NCI-H1930 (cell line): ENCODE data around the gene TNFAIP8.

Experiments
- DNase-seq, 2 experiments: peaks; one replicate each; lab custom pipeline; 2025; lab: John Stamatoyannopoulos, UW

The TNFAIP8 gene

GRCh38 chr5:119355685-119356611 lies at the start of gene TNFAIP8:
TSS of gene TNFAIP8 (plus strand) at chr5:119356019. CDS start at chr5:119356091, 72 bp downstream.
- no peak for DNase-seq

GRCh38 chr5:119307170-119307569 lies 48.6 kb upstream of the TNFAIP8 start:
- DNase-seq = no peak

- DNase-seq = no peak
These were observed 46.5 kb upstream of the TNFAIP8 start for GRCh38 chr5:119309326-119309725.

DNA sequence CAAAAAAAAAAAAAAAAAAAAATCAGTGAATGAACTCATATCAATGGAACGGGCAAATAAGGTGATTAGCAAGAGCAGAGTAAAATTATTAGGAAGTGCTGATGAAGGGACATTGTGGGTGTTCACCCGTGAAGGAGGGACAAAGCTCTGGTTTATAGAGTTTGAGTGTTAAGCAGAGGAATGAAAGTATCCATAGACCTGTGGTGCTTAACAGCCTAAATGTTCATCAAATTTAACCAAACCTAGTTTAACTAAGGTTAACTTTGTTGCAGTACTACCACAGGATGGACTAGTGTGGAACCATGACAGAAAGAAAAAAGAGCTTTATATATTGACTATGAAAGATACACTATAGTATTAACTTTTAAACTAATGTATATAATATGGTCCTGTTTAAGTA lies 44.1 kb upstream of the TNFAIP8 start:
- no peak for DNase-seq

DNA sequence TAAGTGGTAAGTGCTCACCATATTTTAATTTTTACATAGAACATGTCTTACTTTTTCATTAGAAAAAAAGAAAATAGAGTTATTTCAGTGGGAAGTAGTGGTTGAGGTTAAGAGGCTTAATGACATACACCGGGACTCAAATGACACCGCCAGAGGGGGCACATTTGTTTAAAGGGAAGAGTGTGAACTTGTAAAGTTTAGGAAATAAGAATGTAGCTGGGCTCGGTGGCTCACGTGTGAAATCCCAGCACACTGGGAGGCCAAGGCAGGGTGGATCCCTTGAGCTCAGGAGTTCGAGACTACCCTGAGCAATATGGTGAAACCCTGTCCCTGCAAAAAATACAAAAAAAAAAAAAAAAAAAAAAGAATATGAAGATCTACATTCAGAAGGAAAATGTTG lies 43.4 kb upstream of the TNFAIP8 start:
- no peak for DNase-seq

- no peak for DNase-seq
These were observed 42.6 kb upstream of the TNFAIP8 start for GRCh38 chr5:119313197-119313596.

DNA sequence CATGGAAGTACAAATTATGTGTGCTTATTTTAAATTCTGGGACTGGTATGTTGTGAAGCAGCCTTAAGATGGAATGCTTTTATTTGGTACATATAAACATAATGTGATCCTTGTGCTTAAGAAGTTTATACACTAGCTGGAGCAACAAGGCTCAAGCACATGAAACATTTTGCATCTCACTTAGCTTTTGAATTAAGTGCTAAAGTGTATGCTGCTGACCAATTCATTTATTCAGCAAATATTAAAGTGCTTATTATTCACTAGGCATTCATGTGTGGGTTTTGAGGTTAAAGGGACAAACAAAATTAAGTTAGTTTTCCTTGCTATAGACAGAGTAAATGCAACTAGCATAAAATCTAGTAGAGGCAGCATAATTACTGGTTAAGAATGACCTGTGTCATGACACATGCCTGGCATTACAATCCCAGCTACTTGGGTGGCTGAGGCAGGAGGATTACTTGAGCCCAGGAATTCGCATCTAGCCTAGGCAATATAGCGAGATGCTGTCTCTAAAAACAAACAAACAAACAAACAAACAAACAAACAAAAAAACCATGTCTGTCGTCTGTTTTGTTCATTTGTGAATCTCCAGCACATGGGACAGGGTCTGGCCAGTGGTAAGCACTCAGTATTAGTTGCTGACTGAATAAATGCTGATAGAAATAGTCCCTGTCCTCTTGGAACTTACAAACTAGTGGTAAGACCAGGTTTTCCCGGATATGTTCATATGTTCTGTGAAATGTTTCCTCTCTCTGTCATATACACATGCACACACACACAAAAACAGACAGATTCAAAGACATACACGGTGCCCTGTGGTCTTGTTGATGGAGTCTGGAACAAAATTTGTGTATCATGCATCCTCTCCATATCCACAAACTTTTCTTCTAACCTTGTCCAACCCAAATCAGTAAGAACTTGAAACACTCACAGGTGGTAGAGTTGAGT lies 41.9 kb upstream of the TNFAIP8 start:
- DNase-seq = no peak

- DNase-seq = no peak
These were observed 40.3 kb upstream of the TNFAIP8 start for GRCh38 chr5:119315516-119315949.

DNA sequence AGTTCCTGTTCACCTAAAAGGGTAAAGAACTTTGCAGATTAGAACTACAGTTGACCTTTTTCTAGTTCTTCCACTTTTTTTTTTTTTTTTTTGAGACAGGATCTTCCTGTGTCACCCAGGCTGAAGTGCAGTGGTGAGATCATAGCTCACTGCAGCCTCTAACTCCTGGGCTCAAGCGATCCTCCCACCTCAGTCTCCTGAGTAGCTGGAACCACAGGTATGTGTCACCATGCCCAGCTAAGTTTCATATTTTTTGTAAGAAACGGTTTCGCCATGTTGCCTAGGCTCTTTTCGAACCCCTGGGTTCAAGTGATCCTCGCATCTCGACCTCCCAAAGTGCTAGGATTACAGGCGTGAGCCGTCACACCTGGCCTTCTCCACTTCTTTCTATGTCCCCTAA lies 39.7 kb upstream of the TNFAIP8 start:
- DNase-seq = no peak

GRCh38 chr5:119316906-119317305 lies 38.9 kb upstream of the TNFAIP8 start:
- no peak for DNase-seq

DNA sequence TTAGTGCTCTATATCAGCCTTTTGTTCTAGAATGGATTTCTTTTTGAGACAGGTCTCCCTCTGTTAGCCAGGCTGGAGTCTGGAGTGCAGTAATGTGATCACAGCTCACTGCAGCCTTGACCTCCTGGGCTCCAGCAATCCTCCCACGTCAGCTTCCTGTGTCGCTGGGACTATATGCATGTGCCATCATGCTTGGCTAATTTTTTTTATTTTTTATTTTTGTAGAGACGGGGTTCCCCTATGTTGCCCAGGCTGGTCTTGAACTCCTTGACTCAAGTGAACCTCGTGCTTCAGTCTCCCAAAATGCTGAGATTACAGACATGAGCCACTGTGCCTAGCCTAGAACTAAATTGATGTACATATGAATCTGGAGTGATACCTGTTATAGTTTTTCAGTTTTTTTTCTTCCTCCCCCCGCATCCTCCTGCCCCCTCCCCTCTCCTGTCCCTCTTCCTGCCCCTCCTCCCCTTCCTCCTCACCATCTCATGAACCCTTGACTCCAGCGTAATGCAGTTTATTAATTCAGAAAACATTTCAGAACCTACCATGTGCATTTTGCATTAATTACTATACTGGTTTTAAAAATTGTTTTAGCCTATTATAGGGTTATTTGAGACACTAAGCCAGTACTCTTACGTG lies 37.4 kb upstream of the TNFAIP8 start:
- DNase-seq = no peak

DNA sequence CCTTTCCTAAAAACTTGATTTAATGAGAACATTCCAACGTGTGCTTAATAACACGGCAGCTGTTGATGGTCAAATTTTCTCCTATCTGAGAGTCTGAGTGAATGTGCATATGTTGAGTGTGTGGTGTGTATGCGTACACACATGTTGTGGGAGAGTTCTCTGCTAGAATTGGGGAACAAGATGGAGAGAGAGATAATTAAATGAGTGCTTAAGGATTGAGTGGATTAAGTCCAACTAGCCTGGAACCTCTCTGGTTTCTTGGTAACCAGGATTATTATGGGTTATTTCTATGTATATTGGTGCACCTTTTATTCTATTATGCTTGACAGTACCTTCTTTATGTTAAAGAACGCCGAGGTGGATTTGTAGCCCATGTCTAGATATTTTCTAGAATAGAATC lies 36.4 kb upstream of the TNFAIP8 start:
- DNase-seq = no peak

- DNase-seq = no peak
These were observed 35.9 kb upstream of the TNFAIP8 start for GRCh38 chr5:119319890-119320289.

DNA sequence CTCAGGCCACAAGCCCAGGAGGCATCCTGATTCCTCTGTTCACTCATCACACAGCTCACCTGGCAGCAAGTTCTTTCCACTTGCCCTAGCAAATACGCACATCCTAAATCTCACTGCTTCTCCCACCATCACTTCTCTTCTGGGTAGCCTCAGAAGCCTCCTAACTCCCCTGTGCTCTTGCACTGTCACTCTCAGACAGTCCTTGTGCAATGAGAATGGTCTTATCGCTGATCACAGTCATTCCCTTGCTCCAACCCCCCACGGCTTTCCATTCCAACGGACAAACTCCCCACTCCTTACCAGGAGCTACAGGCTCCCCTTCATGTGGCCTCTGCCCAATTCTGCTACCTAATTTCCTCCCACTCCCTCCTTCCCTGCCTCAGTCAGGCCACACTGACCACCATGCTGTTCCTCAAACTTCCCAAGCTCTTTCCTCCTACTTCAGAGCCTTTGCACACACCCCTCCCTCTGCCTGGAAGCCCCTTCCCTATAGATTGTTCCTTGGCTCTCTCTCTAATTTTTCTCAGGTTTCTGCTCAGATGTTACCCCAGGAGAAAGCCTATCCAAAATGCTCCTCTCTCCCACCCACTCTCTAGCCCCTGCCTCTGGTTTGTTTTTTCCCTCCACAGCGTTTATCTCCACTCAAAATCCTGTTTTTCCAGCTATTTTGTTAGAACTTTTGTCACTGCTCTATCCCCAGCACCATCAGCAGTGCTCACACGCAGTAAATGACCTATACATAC lies 34.1 kb upstream of the TNFAIP8 start:
- no peak for DNase-seq

- DNase-seq = no peak
These were observed 33.4 kb upstream of the TNFAIP8 start for GRCh38 chr5:119322312-119322947.

GRCh38 chr5:119322948-119323537 lies 32.8 kb upstream of the TNFAIP8 start:
- DNase-seq = no peak

GRCh38 chr5:119323601-119324000 lies 32.2 kb upstream of the TNFAIP8 start:
- DNase-seq = peak in 1 of 2 experiments; percentile 24

DNA sequence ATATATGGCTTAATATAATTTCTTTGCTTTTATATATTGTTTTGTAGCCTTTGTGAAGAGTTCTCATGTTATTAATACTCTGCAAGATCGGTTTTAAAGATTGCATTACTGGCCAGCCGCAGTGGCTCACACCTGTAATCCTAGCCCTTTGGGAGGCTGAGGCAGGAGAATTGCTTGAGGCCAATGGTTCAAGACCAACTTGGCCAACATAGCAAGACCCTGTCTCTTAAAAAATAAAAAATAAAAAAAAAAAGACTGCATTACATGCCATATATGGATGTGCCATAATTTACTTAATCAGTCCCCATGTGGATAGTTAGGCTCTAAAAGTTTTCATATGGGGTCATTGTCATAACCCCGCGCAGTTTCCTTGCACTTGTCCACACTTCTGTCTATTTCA lies 31.0 kb upstream of the TNFAIP8 start:
- no peak for DNase-seq

DNA sequence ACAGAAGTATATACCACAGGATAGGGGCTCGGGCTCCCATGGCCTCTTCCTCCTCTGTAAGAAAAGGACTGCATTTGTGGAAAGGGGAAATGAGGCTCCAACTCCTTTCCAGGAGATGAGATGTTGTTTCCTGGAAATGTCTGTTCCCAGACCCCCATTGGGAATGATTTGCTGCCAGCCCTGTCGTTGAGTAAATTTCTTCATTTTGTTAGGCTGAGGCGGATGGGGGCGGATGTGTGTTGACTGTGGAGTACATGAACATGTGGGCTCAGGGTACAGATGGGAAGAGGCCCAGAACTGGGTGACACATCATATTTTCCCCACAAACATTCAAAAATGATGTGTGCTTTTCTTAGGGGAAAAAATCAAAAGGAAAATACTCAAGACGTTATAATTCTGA lies 28.8 kb upstream of the TNFAIP8 start:
- no peak for DNase-seq

DNA sequence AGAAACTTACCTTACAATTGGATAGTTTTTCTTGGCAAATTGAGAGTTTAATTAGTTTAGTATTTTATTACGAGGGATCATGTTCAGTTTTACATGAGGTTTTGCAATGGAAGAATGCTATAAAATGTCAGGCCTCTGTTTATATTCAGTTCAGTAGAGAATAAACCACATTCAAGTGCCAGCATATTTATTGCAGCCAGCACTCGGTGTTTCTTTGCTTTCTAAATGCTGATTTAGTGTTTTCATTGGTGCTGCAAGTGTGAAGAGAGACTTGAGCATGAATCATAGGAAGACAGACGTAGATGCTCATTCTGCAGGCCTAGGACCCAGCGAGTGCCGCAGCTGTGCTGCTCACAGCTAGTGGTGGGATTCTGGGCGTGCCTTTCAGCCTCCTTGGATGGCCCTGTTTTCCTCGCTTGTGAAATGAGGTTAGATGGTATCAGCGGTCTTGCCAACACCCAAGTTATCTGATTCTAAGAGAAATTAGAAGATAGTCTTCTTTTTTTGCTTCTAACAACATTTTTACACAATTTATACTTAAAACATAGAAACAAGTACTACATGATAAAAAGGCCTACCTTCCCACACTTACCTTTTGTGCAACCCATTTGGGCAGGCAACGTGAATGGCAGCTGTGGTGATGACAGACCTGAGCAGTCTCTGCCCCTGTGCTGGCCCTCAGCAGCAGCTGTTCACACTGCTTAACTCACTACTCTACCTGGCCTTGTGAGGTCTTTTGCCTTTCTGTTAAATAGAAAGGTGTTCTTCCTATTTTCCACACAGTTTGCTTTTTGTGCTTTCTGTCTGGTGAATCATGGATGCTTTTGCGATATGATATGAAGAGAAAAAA lies 26.8 kb upstream of the TNFAIP8 start:
- DNase-seq = no peak
